ENCODE data around the gene TRIM71.

DNA sequence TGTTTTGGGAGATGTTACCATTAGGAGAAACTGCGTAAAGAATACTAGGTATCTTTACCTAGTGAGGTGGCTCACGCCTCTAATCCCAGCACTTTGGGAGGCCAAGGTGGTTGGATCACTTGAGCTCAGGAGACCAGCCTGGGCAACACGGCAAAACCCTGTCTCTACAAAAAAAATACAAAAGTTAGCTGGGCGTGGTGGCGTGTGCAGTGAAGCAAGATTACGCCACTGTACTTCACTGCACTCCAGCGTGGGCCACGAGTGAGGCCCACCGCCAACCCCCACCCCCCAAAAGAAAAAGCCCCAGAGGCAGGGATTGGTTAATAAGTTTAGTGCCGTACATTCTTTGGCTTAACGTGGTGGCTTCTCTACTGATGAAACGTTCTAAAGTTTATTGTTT lies 23.5 kb downstream of the TRIM71 start:
- TF ChIP-seq SP1 (CRISPR knock-in tag; conservative IDR thresholded peaks at IDR 0.05) = no peak
- TF ChIP-seq SMAD4 (CRISPR knock-in tag; IDR thresholded peaks at IDR 0.05) = no peak
- TF ChIP-seq, protein P1, sequence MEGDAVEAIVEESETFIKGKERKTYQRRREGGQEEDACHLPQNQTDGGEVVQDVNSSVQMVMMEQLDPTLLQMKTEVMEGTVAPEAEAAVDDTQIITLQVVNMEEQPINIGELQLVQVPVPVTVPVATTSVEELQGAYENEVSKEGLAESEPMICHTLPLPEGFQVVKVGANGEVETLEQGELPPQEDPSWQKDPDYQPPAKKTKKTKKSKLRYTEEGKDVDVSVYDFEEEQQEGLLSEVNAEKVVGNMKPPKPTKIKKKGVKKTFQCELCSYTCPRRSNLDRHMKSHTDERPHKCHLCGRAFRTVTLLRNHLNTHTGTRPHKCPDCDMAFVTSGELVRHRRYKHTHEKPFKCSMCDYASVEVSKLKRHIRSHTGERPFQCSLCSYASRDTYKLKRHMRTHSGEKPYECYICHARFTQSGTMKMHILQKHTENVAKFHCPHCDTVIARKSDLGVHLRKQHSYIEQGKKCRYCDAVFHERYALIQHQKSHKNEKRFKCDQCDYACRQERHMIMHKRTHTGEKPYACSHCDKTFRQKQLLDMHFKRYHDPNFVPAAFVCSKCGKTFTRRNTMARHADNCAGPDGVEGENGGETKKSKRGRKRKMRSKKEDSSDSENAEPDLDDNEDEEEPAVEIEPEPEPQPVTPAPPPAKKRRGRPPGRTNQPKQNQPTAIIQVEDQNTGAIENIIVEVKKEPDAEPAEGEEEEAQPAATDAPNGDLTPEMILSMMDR (IDR thresholded peaks at IDR 0.05) = no peak
- TF ChIP-seq, protein P2, sequence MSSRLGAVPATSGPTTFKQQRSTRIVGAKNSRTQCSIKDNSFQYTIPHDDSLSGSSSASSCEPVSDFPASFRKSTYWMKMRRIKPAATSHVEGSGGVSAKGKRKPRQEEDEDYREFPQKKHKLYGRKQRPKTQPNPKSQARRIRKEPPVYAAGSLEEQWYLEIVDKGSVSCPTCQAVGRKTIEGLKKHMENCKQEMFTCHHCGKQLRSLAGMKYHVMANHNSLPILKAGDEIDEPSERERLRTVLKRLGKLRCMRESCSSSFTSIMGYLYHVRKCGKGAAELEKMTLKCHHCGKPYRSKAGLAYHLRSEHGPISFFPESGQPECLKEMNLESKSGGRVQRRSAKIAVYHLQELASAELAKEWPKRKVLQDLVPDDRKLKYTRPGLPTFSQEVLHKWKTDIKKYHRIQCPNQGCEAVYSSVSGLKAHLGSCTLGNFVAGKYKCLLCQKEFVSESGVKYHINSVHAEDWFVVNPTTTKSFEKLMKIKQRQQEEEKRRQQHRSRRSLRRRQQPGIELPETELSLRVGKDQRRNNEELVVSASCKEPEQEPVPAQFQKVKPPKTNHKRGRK (CRISPR knock-in tag; IDR thresholded peaks at IDR 0.05; ENCODE audit: borderline replicate concordance) = no peak
- no peak for TF ChIP-seq HMGA2 (CRISPR knock-in tag; IDR thresholded peaks at IDR 0.05)
- no peak for TF ChIP-seq KAT7 (CRISPR knock-in tag; IDR thresholded peaks at IDR 0.05; ENCODE audit: borderline replicate concordance)
- TF ChIP-seq, protein P3, sequence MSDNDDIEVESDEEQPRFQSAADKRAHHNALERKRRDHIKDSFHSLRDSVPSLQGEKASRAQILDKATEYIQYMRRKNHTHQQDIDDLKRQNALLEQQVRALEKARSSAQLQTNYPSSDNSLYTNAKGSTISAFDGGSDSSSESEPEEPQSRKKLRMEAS (CRISPR knock-in tag; IDR thresholded peaks at IDR 0.05) = no peak
- no peak for TF ChIP-seq NFYB (CRISPR knock-in tag; conservative IDR thresholded peaks at IDR 0.05; ENCODE audit: low read depth)
- TF ChIP-seq, protein P4, sequence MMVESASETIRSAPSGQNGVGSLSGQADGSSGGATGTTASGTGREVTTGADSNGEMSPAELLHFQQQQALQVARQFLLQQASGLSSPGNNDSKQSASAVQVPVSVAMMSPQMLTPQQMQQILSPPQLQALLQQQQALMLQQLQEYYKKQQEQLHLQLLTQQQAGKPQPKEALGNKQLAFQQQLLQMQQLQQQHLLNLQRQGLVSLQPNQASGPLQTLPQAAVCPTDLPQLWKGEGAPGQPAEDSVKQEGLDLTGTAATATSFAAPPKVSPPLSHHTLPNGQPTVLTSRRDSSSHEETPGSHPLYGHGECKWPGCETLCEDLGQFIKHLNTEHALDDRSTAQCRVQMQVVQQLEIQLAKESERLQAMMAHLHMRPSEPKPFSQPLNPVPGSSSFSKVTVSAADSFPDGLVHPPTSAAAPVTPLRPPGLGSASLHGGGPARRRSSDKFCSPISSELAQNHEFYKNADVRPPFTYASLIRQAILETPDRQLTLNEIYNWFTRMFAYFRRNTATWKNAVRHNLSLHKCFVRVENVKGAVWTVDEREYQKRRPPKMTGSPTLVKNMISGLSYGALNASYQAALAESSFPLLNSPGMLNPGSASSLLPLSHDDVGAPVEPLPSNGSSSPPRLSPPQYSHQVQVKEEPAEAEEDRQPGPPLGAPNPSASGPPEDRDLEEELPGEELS (CRISPR knock-in tag; IDR thresholded peaks at IDR 0.05) = no peak
- TF ChIP-seq, protein P5, sequence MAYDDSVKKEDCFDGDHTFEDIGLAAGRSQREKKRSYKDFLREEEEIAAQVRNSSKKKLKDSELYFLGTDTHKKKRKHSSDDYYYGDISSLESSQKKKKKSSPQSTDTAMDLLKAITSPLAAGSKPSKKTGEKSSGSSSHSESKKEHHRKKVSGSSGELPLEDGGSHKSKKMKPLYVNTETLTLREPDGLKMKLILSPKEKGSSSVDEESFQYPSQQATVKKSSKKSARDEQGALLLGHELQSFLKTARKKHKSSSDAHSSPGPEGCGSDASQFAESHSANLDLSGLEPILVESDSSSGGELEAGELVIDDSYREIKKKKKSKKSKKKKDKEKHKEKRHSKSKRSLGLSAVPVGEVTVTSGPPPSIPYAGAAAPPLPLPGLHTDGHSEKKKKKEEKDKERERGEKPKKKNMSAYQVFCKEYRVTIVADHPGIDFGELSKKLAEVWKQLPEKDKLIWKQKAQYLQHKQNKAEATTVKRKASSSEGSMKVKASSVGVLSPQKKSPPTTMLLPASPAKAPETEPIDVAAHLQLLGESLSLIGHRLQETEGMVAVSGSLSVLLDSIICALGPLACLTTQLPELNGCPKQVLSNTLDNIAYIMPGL (CRISPR knock-in tag; IDR thresholded peaks at IDR 0.05) = no peak
- TF ChIP-seq ZNF317 (CRISPR knock-in tag; IDR thresholded peaks at IDR 0.05; ENCODE audit: borderline replicate concordance, low read depth) = no peak
- TF ChIP-seq GABPB1 (CRISPR knock-in tag; IDR thresholded peaks at IDR 0.05) = no peak
